Measurements from ENCODE around the gene ADAMTS9.

Gene ADAMTS9, protein sequence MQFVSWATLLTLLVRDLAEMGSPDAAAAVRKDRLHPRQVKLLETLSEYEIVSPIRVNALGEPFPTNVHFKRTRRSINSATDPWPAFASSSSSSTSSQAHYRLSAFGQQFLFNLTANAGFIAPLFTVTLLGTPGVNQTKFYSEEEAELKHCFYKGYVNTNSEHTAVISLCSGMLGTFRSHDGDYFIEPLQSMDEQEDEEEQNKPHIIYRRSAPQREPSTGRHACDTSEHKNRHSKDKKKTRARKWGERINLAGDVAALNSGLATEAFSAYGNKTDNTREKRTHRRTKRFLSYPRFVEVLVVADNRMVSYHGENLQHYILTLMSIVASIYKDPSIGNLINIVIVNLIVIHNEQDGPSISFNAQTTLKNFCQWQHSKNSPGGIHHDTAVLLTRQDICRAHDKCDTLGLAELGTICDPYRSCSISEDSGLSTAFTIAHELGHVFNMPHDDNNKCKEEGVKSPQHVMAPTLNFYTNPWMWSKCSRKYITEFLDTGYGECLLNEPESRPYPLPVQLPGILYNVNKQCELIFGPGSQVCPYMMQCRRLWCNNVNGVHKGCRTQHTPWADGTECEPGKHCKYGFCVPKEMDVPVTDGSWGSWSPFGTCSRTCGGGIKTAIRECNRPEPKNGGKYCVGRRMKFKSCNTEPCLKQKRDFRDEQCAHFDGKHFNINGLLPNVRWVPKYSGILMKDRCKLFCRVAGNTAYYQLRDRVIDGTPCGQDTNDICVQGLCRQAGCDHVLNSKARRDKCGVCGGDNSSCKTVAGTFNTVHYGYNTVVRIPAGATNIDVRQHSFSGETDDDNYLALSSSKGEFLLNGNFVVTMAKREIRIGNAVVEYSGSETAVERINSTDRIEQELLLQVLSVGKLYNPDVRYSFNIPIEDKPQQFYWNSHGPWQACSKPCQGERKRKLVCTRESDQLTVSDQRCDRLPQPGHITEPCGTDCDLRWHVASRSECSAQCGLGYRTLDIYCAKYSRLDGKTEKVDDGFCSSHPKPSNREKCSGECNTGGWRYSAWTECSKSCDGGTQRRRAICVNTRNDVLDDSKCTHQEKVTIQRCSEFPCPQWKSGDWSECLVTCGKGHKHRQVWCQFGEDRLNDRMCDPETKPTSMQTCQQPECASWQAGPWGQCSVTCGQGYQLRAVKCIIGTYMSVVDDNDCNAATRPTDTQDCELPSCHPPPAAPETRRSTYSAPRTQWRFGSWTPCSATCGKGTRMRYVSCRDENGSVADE (N-terminal part only)

DNA sequence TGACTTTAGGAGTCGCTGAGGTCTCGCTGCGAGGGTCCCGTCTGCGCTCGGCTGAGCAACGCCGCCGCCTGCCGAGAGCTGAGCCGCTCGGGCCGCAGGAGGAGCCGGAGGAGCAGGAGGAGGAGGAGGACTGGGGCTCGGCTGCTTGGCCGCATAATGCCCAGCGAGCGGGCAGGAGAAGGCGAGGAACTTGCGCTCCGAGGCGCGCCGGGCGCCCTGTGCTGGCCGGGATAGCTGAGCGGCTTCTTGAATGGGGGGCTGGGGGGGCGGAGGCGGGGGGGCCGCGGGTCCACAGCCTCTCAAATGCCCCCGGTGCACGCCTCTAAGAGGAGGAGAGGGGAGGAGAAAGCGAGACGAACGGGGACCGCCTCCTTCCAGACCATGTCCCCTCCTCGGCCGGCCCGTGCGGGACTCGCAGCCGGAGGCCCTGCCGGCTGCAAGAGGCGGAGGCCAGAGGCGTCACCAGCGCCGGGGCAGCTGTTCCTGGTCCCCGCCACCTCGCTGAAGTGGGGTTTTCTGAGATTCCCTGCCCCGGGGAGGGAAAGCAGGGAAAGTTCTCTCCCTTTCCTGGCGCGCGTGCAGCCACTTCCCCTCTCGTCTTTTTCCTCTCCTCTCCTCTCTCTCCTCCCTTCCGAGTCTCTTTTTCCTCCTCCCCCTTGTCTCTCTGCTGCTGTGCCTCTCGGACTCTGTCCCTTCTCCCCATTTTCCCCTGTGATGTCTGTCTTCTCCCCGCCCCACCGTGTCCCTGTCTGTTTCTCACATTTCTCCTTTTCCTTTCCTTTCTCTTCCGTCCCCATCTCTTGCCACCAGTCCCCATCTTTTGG lies at the start of gene ADAMTS9:
Gene ADAMTS9, minus strand, starts transcription at position 220 of the 824 bp plus-strand sequence. CDS start 343 bp downstream, outside the sequence.
- DNase-seq, result no peak

DNA sequence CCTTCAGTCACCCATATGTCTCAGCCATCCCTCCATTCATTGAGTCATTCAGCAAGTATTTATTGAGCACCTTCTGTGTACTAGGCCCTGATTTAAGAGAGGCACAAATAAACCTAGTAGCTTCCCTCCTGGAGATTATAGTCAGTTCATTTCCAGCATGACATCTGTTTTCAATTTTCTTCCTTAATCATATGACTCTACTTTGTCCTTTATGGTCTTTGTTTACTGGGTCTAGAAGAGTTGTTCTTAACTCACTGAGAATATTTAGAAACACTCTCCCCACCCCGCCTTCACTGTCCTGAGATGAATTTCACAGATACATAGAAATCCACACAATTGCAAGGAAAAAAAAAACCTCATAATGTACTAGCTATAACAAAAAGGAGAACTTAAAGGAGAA lies 44.8 kb upstream of the ADAMTS9 start:
- DNase-seq, result no peak

DNA sequence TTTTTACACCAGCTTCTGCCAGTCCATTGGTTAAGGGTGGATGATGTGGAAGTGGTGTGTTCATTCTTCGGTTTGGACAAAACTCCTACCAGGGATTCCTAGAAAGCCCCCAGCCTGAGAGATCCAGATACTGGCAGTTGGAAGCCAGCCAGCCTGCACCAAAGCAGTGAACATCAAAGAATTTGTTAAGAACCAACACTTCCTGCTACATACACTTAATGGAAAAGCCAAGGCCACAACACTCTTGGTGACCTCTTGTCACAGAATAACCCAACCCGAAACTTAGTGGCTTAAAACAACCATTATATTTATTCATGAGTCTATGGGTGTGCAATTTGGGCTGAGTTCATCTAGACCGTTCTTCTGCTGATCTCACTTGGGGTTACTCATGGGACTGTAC lies 42.9 kb upstream of the ADAMTS9 start:
- DNase-seq, result no peak

DNA sequence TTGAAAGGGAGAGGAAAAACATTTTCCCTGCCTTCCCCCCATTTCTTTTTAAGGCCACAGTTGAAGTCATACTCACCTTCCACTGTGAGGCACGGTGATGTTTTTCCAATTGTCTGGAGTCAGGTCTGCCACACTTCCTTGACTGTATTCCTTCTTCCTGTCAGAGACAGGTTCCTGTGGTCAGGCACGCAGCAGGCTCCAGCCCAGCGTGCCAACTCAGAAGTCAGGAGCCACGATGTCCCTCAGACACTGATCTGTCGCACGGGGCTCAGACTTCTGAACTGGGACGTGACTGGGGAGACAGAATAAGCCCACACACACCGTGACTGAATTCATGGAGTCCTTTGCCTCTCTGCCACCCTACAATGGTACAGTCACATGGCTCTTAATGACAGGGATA lies 41.2 kb upstream of the ADAMTS9 start:
- no peak for DNase-seq

DNA sequence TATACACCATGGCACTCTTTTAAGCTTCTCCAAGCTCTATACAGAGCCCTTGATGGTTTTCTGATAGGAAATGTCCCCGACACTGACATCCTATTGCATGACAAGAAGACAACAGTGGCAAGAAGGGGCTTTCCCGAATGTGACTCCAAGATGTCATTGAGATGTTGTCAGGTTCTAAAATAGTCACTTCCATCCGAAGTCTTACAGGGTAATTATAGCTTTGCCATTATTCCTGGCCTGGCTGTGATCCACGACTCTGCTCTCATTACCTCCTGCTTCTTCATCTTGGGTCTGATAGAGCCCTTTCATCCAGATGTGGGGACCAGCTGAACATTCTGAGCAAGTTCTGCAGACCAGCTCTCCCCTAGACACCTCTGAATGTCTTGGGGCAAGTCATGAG lies 40.6 kb upstream of the ADAMTS9 start:
- DNase-seq, result no peak

DNA sequence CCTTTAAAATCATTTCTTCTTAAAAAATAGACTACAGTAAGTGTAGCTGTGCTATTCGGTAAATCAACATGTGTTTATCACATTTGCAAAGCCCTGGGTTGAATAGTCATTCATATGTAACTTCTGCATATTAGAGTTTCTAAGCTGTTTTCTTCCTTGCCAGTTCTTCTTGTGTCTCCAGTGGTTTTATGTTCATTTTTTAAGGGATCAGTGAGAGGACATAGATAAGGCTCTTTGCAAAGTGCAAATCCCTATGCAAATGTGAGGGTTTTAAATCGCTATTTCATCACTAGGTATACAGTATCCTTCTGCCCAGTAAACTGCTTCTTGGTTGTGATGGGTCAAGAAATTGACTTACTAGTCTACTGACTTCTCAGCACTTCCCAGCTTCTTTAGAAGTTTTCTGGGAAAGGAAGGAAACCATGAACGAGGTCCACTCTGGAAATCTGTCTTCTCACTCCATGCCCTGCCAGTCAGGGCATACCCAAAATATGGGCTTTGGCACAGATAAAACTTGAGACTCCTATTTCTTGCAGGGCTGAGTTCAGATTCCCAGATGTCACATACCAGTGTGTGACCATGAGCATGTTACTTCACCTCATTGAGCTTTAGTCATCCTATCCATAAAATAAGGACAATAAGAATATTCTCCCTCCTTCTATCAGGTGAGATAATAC lies 38.8 kb upstream of the ADAMTS9 start:
- no peak for DNase-seq

DNA sequence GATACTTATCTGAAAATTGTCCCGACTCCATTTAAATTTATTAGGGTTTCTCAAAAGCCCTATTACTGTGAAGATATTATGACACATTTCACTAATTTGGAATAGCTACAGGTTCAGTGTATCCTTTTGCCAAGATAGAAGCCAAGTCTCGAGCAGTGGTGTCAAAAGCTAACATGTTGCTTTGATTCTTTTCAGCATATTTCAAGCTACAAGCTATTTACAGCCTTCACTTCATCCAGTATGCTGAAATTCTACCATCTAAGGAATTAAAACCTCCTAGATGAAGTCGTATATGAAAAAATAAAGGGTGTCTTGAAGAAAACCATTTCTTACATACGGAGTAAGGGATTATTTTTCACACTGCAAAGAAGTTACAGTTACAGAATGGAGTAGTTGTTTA lies 31.2 kb upstream of the ADAMTS9 start:
- DNase-seq, result no peak

DNA sequence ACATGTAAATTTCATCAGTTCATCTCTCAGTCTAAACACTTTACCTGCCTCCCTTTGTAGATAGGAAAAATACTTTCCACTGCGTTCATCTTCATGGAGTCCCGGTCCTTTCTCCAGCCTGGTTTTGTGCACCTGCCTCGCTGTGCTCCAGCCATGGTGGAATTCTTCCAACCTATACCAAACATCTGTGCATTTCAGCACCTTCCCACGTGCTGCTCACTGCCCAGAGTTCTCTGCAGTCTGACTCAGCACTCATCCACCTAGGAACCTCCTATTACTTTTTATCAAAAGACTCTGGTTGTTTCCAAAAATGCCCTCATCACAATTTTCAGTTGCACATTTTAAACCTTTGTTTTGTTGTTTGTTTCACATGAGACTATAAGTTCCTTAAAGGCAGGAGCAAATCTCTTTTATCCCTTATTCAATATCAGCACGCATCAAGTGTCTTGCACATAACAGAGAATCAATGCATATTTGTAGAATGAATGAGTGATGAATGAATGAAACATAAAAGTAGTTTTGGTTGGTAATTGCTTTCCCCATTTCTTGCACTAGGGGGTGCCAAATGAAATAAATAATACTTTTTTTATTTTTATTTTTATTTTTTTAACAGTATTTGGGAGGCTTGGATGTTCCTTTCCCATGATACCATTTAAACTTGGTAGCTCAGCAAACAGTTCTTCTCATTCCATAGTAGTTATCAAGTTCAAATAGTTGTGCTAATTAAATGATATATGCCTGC lies 30.2 kb upstream of the ADAMTS9 start:
- DNase-seq, result no peak

DNA sequence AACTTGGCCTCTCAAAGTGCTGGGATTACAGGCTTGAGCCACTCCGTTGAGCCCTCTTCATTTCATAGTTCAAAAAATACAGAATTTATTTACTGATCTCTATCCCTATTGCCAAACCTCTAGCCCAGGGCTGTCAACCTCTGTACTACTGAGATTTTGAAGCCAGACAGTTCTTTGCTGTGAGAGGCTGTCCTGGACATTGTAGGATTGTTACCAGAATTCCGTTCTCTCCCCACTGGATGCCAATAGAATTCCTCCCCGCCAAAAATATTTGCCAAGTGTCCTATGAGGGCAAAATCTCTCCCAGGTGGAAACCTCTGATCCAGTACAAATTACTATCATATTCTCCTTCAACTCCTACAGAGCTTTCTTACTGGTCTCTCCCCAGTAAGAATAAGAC lies 29.6 kb upstream of the ADAMTS9 start:
- no peak for DNase-seq

DNA sequence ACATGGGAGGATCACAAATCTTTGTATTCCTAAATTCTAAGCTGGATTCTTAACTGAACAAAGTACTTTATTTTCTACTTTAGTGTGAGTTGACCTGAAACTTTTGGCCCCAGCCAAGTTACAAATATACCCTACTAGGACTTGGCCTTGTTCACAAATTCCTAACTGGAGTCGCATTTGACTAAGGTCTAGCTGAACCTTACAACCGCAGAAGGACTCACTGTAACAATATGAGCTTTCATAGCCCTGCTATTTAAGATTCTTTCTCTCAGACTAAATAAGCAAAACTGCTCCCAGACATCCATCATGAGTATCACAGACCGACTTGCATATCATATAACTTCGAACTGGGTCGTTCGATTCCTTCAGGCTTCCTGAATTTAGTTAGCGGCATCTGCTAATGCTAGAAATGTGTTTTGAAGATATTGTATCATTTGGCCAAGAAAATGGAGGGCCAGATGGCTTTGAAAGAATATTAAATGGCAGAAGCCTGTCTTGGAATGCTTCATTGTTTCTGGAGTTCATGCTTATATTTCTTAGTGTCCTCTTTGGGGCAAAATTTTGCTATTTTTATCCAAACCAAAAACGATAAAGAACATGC lies 28.4 kb upstream of the ADAMTS9 start:
- DNase-seq, result no peak

DNA sequence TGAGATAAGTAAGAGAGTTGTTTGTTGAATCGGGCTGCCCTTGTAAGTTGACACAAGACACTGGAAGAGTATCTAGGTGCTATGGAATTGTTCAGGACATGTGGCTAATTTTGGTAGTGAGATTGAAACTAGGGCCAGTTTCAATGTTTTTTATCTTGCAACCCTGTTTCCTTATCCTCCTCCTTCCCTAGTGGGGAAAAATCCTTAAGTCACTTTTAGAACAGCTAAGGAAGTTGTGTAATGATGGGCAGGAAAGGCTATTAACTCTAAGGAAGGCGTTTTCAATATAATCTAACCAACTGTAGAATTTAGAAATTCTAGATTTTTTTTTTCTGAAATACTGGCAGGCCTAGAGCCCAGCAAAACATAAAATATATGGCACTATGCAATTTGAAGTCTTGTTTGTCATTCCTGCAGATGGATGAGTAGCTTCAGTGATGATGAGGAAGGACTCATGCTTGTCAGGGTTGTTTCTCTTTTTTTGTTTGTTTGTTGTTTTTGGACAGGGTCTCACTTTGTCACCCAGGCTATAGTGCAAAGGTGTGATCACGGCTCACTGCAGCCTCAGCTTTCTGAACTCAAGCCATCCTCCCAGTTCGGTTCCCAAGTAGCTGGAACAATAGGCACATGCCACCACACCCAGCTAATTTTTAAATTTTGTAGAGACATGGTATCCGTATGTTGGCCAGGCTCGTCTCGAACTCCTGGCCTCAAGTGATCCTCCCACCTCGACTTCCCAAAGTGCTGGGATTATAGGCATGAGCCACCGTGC lies 27.6 kb upstream of the ADAMTS9 start:
- no peak for DNase-seq

DNA sequence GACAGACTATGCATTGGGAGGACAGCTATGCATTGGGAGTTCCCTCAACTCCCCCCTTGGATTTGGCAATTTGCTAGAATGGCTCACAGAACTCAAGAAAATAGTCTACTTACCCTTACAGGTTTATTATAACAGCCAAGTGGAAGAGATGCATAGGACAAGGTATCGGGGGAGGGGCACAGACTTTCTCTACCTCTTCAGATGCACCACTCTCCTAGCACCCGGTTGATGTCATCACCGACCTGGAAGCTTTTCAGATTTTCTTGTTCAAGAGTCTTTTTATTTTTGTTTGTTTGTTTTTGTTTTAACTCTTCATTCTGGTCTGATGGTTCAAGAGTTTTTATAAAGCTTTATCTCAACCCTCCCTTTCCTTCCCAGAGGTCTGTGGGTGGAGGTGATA lies 20.7 kb upstream of the ADAMTS9 start:
- DNase-seq, result no peak

DNA sequence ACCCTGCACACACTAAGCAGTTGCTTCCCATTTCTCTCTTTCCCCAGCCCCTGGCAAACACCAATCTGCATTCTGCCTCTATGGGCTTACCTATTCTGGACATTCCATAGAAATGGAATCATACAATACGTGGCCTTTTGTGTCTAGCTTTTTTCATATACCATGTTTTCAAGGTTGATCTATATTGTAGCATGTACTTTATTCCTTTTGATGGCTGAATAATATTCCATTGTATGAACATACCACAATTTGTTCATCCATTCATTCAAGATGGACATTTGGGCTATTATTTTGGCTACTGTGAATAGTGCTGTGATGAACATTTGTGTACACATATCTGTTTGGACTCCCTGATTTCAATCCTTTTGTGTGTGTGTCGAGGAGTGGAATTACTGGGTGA lies 18.1 kb upstream of the ADAMTS9 start:
- DNase-seq, result no peak

DNA sequence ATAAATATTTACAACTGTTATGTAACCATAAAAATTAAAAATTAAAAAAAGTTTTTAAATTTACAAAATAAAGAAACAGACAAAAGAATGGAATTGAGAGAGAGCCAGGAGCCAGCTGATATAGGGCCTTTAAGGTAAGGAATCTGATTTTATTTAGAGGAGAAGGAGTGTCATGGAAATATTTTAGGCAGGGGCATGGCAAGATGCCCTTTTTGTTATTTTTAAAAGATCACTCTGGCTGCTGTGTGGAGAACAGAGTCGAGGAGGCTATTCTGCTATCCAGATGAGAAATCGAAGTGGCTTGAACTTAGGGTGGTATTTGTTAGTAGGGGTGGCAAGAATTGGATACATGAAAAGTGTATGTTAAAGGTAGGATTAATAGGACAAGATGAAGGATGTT lies 9.1 kb upstream of the ADAMTS9 start:
- no peak for DNase-seq

DNA sequence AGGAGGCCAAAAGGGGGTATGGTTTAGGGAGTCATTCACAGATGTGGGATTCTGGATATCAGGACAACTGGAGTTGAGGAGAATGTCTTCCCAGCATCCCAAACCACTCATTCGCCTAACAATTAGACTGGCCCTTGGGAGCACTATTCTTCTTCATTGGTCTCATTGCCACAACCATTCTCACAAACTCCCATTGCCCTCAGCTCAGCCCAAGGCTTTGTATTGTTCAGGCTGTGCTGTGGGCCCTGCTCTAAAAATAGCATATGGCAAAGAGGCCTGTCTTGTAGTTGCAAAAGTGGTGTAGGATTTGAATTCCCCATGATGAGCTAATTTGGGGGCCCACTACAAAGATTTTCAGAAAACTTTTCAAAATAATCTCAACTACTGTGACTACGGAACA lies 6.3 kb upstream of the ADAMTS9 start:
- DNase-seq, result no peak

DNA sequence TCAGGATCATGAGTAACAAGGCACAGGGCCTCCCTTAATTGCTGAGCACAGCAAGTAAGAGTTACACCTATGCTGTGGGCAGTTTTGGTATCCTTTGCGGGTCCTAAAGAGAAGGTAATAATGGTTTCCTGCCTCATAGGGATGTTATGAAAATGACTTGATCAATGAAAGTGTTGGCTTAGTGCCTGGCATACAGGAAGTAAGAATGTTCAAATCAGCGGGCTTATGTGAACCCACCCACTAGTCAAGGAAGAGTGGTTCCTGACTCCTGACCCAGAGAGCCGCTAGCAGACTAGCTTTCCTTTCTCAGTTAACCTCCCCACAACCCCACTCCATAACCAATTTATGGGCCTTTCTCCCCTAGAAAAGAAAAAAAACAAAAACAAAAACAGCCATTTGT lies 5.2 kb upstream of the ADAMTS9 start:
- no peak for DNase-seq

DNA sequence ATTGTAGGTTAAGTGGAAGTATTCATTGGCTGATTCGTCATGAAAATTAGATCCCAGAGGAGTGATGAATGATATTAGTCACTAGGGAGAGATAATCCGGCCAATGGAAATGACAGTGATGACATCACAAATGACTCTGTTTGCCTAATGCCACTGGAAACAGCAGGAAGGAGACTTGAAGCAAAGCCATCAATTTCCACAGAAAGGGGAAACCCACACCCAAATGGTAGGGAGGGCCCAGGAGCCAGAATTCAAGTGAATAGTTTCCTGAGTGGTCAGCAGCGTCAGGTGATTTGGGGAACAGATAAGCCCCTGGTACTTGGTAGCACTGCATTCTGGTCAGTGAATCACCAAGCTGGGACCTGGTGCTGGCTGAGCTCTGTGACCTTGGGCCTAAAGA lies 3.3 kb upstream of the ADAMTS9 start:
- no peak for DNase-seq

DNA sequence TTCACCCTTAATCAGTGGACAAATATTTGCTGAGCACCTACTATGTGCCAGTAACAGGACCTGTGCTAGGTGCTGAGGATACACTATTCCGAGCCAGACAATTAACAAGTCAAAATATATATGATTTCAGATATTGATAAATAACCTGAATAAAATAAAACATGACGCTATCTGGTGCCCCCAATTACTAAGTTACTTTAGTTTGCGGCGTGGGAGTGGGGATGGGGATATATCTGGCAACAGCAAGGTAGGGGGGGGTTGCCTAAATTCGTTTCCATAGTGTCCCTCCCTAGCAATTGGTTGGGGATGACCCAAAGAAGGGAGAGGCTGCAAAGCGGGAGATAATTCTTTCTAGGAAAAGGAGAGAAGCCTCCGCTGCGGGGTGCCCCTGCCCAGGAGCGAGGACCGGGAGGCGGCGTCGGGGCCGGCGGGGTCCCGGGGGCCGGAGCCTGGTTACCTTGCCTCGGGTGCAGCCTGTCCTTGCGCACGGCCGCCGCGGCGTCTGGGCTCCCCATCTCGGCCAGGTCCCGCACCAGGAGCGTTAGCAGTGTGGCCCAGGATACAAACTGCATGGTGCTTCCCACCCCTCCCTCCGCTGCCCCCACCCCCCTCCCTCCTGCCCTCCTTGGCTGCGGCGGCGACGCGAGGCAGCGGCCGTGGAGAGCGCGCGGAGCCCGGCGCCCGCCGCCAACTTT lies 567 bp downstream of the ADAMTS9 start:
- no peak for DNase-seq

DNA sequence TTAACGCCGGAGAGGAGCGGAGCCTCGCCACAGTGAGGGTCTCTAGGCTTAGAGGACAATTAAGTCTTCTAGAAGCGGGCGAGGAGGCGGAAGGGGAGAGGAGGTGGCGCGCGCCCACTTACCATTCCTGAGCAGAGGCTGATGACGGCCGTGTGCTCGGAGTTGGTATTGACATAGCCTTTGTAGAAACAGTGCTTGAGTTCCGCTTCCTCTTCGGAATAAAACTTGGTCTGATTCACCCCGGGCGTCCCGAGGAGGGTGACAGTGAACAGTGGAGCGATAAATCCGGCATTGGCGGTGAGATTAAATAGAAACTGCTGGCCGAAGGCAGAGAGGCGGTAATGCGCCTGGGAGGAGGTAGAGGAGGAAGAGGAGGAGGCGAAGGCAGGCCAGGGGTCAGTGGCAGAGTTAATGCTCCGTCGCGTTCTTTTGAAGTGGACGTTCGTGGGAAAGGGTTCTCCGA lies 1.3 kb downstream of the ADAMTS9 start:
- no peak for DNase-seq

Data from activated CD4-positive, alpha-beta T cell treated with anti-CD3 and anti-CD28 coated beads, Interleukin-2, Interleukin-6, amounts not matched to agents 100 ng/mL and 50 ng/mL, durations not matched to agents 16 hours and 8 hours (primary cell).